ENCODE measurements around the gene SETBP1.

DNA sequence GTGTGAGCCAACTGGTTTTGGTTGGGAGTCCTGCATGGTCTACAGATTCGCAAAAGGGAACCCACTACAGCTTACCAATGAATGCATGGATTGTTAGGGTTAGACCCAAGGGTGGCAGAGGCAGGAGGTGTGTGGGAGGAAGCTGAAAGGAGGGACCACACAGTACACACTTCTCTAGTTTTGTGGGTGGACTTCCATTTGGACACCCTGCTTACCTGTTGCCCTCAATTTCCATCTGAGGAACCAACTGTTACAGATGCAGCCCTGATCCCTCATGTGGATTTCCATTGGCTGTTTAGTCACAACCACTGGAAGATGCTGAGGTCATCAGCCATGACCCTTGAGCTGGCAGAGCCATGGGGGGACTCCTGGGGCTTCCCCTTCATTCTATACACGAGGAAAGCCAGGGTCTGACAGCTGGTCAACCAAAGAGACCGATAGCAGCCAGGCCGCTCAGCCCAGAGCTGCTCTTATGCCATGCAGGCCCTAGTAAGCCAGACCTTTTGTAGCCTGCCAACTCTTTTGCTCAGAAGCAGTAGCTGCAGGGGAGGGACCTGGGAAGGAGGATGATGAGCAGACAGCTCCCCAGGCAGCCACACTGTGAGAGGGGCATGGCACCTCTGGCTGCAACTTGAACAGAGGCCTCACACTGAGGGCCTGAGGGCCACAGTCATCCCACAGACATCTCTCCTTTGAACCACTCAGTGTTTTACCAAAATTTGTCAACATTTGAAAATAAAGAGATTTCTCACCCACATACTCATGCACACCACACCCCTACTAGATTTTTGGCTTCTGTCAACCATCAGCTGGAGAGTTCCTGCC, 162.1 kb downstream of the SETBP1 start:
- TF ChIP-seq, protein P1, sequence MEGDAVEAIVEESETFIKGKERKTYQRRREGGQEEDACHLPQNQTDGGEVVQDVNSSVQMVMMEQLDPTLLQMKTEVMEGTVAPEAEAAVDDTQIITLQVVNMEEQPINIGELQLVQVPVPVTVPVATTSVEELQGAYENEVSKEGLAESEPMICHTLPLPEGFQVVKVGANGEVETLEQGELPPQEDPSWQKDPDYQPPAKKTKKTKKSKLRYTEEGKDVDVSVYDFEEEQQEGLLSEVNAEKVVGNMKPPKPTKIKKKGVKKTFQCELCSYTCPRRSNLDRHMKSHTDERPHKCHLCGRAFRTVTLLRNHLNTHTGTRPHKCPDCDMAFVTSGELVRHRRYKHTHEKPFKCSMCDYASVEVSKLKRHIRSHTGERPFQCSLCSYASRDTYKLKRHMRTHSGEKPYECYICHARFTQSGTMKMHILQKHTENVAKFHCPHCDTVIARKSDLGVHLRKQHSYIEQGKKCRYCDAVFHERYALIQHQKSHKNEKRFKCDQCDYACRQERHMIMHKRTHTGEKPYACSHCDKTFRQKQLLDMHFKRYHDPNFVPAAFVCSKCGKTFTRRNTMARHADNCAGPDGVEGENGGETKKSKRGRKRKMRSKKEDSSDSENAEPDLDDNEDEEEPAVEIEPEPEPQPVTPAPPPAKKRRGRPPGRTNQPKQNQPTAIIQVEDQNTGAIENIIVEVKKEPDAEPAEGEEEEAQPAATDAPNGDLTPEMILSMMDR (IDR thresholded peaks at IDR 0.05; ENCODE audit: low read depth, low read length, poor library complexity, severe bottlenecking) = no peak
- no peak for TF ChIP-seq EZH2phosphoT487 (IDR thresholded peaks at IDR 0.05; ENCODE audit: borderline replicate concordance, low read length)
